GM18868 (cell line): ENCODE measurements around the gene GRID2IP.
A peak's percentile ranks its signal among the peaks of the same experiment; 100 is the strongest.

Experiments used
- ATAC-seq: cut with Tn5 transposase; IDR thresholded peaks from one replicate; pipeline ENCODE4 v1.9.1; 2021; ENCODE audit warnings: mild to moderate bottlenecking, moderate library complexity; ENCODE audit not compliant: unreplicated experiment

GRID2IP gene

GRCh38 chr7:6528401-6529130, 22.7 kb downstream of the GRID2IP start:
- no peak for ATAC-seq

GRCh38 chr7:6526997-6527378, 24.3 kb downstream of the GRID2IP start:
- no peak for ATAC-seq

GRCh38 chr7:6520163-6520981, 30.9 kb downstream of the GRID2IP start:
- no peak for ATAC-seq

- peak; percentile 63 for ATAC-seq
Measured at GRCh38 chr7:6516387-6516983, 34.8 kb downstream of the GRID2IP start.

GRCh38 chr7:6513541-6513940, 37.7 kb downstream of the GRID2IP start:
- ATAC-seq = no peak

GRCh38 chr7:6512892-6513291, 38.4 kb downstream of the GRID2IP start:
- no peak for ATAC-seq

GRCh38 chr7:6510476-6511133, 40.7 kb downstream of the GRID2IP start:
- no peak for ATAC-seq

- no peak for ATAC-seq
Measured at GRCh38 chr7:6508950-6509349, 42.3 kb downstream of the GRID2IP start.

GRCh38 chr7:6508539-6508938, 42.7 kb downstream of the GRID2IP start:
- no peak for ATAC-seq

GRCh38 chr7:6507906-6508305, 43.4 kb downstream of the GRID2IP start:
- ATAC-seq = no peak

GRCh38 chr7:6505685-6506559, 45.3 kb downstream of the GRID2IP start:
- no peak for ATAC-seq

- no peak for ATAC-seq
Measured at GRCh38 chr7:6504996-6505395, 46.3 kb downstream of the GRID2IP start.

- ATAC-seq = no peak
Measured at GRCh38 chr7:6502886-6503285, 48.4 kb downstream of the GRID2IP start.

GRCh38 chr7:6501586-6502564, 49.4 kb downstream of the GRID2IP start:
- ATAC-seq = no peak

GRCh38 chr7:6500691-6501090, 50.6 kb downstream of the GRID2IP start:
- ATAC-seq = no peak

- no peak for ATAC-seq
Measured at GRCh38 chr7:6497994-6498393, 53.3 kb downstream of the GRID2IP start.

GRCh38 chr7:6497637-6497905, 53.7 kb downstream of the GRID2IP start:
- no peak for ATAC-seq

- no peak for ATAC-seq
Measured at GRCh38 chr7:6496842-6497636, 54.2 kb downstream of the GRID2IP start.
